ENCODE data around the gene RFTN1.

The RFTN1 gene

DNA sequence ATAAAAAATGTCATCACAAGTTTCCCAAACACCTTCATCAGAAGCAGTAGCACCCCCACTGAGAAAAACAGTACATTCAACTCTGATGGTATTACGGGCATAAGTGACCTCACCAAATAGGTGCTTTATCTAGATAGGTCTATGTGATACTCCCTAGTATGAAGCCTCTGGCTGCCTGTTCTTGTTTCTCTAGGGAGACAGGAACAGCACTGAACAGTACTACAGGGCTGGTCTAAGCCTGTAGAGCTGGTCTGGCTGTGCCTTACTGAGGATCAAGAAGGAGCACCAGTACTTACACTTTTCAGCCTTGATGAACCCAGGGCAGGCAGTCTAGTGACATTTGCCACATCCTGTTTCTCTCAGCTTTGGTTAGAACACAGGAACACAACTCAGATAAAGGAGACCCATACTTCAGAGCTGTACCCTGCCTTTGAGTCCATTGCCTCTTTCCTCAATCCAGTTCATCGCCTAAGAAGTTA is 212.6 kb downstream of the RFTN1 start:
- no peak for DNase-seq (ENCODE audit: low read depth)
- TF ChIP-seq, protein P1, sequence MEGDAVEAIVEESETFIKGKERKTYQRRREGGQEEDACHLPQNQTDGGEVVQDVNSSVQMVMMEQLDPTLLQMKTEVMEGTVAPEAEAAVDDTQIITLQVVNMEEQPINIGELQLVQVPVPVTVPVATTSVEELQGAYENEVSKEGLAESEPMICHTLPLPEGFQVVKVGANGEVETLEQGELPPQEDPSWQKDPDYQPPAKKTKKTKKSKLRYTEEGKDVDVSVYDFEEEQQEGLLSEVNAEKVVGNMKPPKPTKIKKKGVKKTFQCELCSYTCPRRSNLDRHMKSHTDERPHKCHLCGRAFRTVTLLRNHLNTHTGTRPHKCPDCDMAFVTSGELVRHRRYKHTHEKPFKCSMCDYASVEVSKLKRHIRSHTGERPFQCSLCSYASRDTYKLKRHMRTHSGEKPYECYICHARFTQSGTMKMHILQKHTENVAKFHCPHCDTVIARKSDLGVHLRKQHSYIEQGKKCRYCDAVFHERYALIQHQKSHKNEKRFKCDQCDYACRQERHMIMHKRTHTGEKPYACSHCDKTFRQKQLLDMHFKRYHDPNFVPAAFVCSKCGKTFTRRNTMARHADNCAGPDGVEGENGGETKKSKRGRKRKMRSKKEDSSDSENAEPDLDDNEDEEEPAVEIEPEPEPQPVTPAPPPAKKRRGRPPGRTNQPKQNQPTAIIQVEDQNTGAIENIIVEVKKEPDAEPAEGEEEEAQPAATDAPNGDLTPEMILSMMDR (IDR thresholded peaks at IDR 0.05; ENCODE audit: control insufficient read depth, insufficient read depth, low read depth, low read length, missing control alignments) = no peak
- no peak overlapping the region for H3K4me3 ChIP-seq (ENCODE audit: control insufficient read depth, low read depth, low read length)

DNA sequence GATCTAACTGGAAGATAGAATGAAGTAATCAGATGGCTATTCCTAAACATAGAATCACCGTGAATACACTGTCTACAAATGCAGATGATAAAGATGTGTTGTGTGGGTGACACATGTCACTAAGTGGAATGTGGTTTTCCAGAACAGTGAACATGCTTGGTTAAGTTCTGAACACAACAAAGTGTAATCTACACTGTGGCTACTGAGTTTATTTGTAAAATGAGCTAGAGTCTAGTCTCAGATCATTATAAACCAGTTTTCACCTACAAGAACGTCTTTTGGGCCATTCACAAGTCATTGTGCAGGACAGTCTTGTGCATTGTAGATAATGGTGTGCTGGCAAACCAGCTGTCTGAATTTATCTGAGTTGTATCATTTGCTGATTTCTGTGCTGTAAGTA is 213.2 kb downstream of the RFTN1 start:
- TF ChIP-seq, protein P1 (IDR thresholded peaks at IDR 0.05; ENCODE audit: control insufficient read depth, insufficient read depth, low read depth, low read length, missing control alignments) = no peak
- no peak overlapping the region for H3K4me3 ChIP-seq (ENCODE audit: control insufficient read depth, low read depth, low read length)
- DNase-seq (ENCODE audit: low read depth) = no peak

DNA sequence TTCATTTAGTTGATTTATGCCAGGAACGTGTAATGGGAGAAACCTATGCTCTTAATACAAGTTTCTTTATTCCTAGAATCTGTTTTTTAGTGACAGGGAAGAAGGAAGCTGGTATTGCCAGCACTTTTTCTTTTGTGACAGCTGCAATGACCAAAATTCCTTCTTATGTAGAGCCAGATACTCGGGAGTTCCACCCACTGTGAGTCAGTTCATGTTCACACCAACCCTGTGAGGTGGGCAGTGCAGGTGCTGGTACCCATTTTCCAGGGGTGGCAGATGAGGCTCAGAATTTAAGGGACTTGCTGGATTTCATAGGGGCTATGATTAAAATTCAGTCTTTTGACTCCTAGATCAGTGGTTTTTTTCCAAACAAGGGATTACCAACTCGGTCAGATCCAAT is 213.8 kb downstream of the RFTN1 start:
- H3K4me3 ChIP-seq (ENCODE audit: control insufficient read depth, low read depth, low read length) = no peak overlapping the region
- TF ChIP-seq, protein P1 (IDR thresholded peaks at IDR 0.05; ENCODE audit: control insufficient read depth, insufficient read depth, low read depth, low read length, missing control alignments) = no peak
- no peak for DNase-seq (ENCODE audit: low read depth)

DNA sequence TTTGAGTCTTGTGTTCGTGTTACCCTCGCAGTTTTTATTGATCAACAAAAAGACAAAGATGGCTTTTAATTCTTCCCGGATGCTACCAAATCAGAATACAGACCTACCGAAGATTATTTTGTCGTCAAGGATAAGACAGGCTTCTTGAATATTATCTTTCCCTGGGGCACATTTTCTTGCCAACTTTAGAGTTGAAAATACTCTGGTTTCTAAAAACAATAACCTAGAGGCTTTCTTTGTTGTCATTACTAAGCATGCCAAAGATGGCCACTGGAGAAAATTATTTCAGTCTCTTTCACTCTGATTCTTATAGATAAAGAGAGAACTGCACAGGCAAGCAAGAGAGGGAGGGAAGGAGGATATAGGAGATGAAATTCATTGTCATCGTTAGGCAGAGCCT is 214.6 kb downstream of the RFTN1 start:
- TF ChIP-seq, protein P1 (IDR thresholded peaks at IDR 0.05; ENCODE audit: control insufficient read depth, insufficient read depth, low read depth, low read length, missing control alignments) = no peak
- H3K4me3 ChIP-seq (ENCODE audit: control insufficient read depth, low read depth, low read length) = no peak overlapping the region
- DNase-seq (ENCODE audit: low read depth) = no peak

DNA sequence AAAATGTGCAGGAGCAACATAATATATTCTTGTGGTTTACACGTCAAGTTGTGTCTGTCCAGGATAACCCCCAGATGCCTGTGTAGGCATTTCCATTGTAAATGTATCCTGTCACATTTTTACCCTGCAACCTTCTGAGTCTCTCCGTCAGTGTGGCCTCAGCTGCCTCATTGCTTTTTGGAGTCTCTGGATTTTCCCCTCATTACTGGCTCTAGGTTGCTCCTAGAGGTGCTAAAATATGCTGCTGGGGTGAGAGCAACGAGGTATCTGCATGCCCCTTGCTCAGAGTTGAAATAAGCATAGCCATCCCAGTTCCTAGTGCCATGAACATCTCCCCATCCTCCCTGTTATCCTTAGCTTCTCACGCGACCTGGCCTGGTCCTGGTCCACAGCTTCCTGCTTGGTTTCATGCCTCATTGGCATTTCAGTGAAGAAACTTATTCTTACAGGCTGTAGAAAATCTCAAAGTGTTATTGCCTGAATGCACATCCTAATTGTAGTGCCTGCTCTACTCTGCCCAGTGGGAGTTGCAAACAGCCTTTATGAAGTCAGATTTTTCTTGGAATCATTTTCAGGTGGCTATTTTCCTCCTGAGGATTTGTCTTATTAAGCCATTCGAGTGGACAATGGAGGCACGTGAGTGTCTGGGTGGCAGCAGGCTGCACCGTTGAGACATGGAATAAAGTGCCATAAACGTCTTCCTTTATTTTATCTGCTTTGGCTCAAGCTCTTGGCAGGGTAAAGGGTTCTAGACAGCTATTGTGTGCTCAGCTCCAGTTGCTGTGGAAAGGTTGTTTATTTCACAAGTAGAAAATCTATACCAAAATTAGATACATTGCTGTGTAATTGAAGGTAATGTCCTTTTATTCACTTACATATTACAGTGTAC is 215.3 kb downstream of the RFTN1 start:
- no peak for DNase-seq (ENCODE audit: low read depth)
- TF ChIP-seq, protein P1 (IDR thresholded peaks at IDR 0.05; ENCODE audit: control insufficient read depth, insufficient read depth, low read depth, low read length, missing control alignments) = no peak
- no peak overlapping the region for H3K4me3 ChIP-seq (ENCODE audit: control insufficient read depth, low read depth, low read length)

DNA sequence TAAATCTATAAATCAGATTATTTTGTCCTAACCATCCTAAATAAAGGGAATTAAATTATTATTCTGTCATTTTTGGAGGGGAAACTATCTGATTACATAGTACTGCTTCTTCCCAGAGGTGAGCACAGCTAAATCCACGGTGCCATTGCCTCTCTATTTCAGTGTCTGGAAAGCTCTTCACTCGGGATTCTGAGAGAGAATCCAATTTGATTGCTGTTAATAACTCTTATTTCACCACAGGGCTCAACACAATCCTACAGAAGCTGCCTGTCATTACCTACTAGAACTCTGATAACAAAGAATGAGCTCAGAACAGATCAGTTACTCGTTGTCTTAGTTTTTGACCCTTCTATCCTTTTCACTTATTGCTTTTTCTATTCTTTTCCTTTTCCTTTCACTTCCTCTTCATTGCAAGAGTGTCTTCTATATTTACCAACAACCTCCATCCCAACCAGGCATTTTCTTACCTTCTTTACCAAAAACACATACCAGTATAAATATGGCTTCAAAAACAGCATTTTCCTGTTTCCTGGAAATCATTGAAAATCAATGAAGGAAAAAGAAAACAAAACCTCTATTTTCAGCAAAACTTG is 218.1 kb downstream of the RFTN1 start:
- TF ChIP-seq, protein P1 (IDR thresholded peaks at IDR 0.05; ENCODE audit: control insufficient read depth, insufficient read depth, low read depth, low read length, missing control alignments) = no peak
- no peak overlapping the region for H3K4me3 ChIP-seq (ENCODE audit: control insufficient read depth, low read depth, low read length)
- no peak for DNase-seq (ENCODE audit: low read depth)

Data from AG09309 (cell line).